Fibroblast of pulmonary artery (primary cell): ENCODE data around the gene RABGAP1L.
"Not testable (repeated sequence)": the region's sequence is repeated elsewhere in the genome, so short reads cannot be mapped to it uniquely, and the experiment has no call there.

ENCODE experiments used
- DNase-seq: peaks from one replicate; pipeline ENCODE4 v3.0.0-alpha.2; 2010; ENCODE audit warnings: low read depth
- H3K4me3 ChIP-seq: replicated peaks from 2 replicates; pipeline ENCODE4 v1.5.1; 2011; ENCODE audit warnings: low read depth, mild to moderate bottlenecking, control low read depth, low read length, moderate library complexity
- CTCF ChIP-seq: IDR thresholded peaks from 2 replicates; pipeline ENCODE4 v1.5.1; 2011; ENCODE audit warnings: mild to moderate bottlenecking, control low read depth, low read length, inconsistent platforms; ENCODE audit errors: missing control alignments

Gene RABGAP1L

GRCh38 chr1:175019524-175019923 is 860.2 kb downstream of the RABGAP1L start:
- H3K4me3 ChIP-seq = no peak overlapping the region
- DNase-seq = no peak
- TF ChIP-seq CTCF = no peak

DNA sequence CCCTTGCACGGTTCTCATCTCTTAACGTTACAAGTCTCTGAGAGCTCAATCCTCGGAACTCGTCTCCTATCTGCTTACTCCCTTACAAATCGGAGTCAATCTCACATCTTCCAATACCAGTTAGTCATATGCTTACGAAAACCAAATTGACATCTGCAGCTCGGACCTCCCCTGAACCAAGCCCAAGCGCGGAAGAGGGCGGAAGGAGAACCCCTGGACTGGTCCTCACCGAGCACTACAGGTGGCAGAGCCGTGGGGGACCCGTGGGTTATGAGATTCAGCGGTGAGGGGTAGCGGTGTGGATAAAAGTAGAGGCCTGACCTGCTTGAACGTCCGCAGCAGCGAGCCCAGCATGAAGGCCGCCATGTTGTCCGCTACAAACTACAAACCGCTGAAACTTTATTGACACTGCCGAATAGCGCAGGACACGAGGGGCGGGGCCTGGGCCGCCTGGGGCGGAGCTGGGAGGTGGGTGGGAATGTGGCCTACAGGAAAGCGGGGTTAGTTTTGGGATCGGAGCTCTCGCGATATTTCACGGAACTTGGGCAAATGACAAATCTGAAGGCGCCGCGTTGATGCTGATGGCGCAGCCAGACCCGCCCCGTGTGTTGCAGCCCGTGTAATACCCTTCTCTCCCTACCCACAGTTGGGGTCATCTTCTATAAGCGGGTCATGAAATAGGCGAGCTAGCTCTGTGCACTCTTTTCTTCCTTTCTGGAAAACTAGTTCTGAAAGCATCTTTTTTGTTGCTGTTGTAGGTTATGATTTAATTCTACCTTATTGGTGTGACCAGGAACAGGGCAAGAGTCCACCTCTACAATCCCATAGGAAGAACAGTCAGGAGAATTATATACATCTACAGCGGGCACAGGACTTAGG is 864.0 kb downstream of the RABGAP1L start, which contains the start of gene MRPS14:
Gene MRPS14, minus strand, starts transcription at position 383 of the 879 bp plus-strand sequence. Its CDS starts 17 bp downstream, at position 366.
- H3K4me3 ChIP-seq = peak within 1 kb of the TSS; percentile 87
- DNase-seq = peak; percentile 99
- no peak for TF ChIP-seq CTCF

GRCh38 chr1:175023922-175024242 is 864.6 kb downstream of the RABGAP1L start:
- DNase-seq = not testable (repeated sequence)
- peak overlapping the region; percentile 87 for H3K4me3 ChIP-seq

DNA sequence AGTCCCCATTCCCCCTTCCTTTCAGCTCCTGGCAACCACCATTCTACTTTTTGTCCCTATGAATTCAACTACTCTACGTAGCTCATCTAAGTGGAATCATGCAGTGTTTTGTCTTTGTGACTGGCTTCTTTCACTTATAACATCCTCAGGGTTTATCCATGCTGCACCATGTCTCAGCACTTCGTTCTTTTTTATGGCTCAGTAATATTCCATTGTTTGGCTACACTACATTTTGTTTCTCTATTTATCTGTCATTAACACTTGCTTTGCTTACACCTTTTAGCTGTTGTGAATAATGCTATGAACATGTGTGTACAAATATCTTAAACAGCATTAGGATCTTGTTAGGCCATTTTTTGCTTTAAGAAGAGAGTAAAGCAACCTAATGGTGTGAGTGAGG is 865.5 kb downstream of the RABGAP1L start:
- no peak for TF ChIP-seq CTCF
- no peak for DNase-seq
- no peak overlapping the region for H3K4me3 ChIP-seq

DNA sequence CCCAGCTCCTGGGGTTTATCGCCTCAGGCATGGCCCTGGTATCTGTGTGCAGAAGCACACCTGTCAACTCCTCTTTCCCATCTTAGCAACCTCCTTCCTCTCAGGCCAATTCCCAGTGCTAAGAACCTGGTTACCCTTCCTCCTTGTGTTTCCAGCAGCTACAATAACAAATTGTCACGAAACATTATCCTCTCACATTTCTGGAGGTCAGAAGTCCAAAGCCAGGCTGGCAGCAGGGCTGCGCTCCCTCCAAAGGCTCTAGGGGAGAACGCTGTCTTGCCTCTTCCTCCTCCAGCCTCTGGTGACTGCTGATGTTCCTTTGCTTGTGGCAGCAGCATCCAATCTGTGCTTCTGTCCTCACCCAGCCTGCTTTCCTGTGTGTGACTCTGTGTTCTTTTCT is 874.6 kb downstream of the RABGAP1L start:
- DNase-seq = no peak
- H3K4me3 ChIP-seq = no peak overlapping the region
- TF ChIP-seq CTCF = no peak

GRCh38 chr1:175034775-175035174 is 875.5 kb downstream of the RABGAP1L start:
- no peak for TF ChIP-seq CTCF
- DNase-seq = no peak
- H3K4me3 ChIP-seq = no peak overlapping the region

DNA sequence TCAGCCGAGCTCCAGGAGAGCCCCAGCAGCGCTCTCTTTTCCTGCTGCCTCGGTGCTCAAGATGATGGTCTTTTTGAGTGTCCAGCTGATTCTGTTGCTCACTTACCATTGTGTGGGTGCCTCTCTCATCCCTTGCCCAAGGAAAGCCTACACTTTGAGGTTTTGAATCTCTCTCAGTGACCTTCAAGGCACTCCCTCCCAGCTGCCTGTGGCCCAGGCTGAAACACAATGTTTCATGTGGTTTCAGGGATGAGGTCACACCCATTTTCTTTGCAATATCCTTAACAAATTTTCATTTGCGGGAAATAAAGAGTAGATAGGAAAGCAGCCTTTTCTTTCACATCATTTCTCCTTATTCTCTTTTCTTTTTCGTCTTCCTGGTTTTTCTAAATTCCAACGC is 876.5 kb downstream of the RABGAP1L start:
- no peak for DNase-seq
- H3K4me3 ChIP-seq = no peak overlapping the region
- TF ChIP-seq CTCF = no peak
